HepG2 (cell line): ENCODE data around the gene SEC14L5. TPM values are rescaled to one million over a fixed set of nuclear protein-coding genes. Genes with fewer than 3 reads are reported as not detected.
A peak's percentile ranks its signal among the peaks of the same experiment; 100 is the strongest.

Source experiments
- BORCS8-MEF2B ChIP-seq: sonication (generic); formaldehyde crosslinking; IDR thresholded peaks from 2 replicates; pipeline ENCODE4 v1.8.0; 2022; ENCODE audit warnings: mild to moderate bottlenecking, missing genetic modification reagents
- CCAR2 ChIP-seq: fragments of 200-400 bp; formaldehyde crosslinking; optimal IDR thresholded peaks from 2 replicates; pipeline ENCODE3; 2018; ENCODE audit warnings: low read depth, mild to moderate bottlenecking, low read length, moderate library complexity
- CENPT ChIP-seq: sonication (generic); formaldehyde crosslinking; IDR thresholded peaks from 2 replicates; pipeline ENCODE4 v1.8.0; 2022; ENCODE audit warnings: low read depth, mild to moderate bottlenecking, moderate library complexity, missing genetic modification reagents
- IRX3 ChIP-seq: sonication (generic); formaldehyde crosslinking; IDR thresholded peaks from 2 replicates; pipeline ENCODE4 v1.8.1; 2023; ENCODE audit warnings: mild to moderate bottlenecking, low read depth, missing genetic modification reagents, borderline replicate concordance
- MEIS1 ChIP-seq: sonication (generic); formaldehyde crosslinking; IDR thresholded peaks from 2 replicates; pipeline ENCODE4 v1.9.0; 2021; ENCODE audit warnings: mild to moderate bottlenecking, missing genetic modification reagents, moderate library complexity, borderline replicate concordance
- NFRKB ChIP-seq: fragments of 450-650 bp; IDR thresholded peaks from 2 replicates; pipeline ENCODE4 v1.6.1; 2017
- NR2F6 ChIP-seq, 2 experiments: IDR thresholded peaks; 2 replicates each; pipeline ENCODE4 v1.6.1; 2016; ENCODE audit warnings: antibody characterized with exemption in 1 of 2, mild to moderate bottlenecking in 1 of 2
- NRL ChIP-seq: sonication (generic); formaldehyde crosslinking; IDR thresholded peaks from 2 replicates; pipeline ENCODE4 v1.5.0; 2020; ENCODE audit warnings: missing genetic modification reagents, mild to moderate bottlenecking, moderate library complexity, borderline replicate concordance
- PHF21A ChIP-seq: sonication (generic); formaldehyde crosslinking; IDR thresholded peaks from 2 replicates; pipeline ENCODE4 v1.5.0; 2020; ENCODE audit warnings: mild to moderate bottlenecking, missing genetic modification reagents
- RFX3 ChIP-seq: IDR thresholded peaks from 2 replicates; pipeline ENCODE4 v1.6.1; 2016; ENCODE audit warnings: missing biosample characterization, missing genetic modification reagents
- SATB2 ChIP-seq: sonication (generic); formaldehyde crosslinking; IDR thresholded peaks from 2 replicates; pipeline ENCODE4 v1.5.0; 2020; ENCODE audit warnings: missing genetic modification reagents
- SOX13 ChIP-seq, 3 experiments: fragments of 450-650 bp in 1 of 3; sonication (generic) in 1 of 3; formaldehyde crosslinking in 1 of 3; IDR thresholded peaks in 2 of 3; conservative IDR thresholded peaks in 1 of 3; 2 replicates each; pipeline versions ENCODE4 v1.5.0 to v1.6.1; 2016 to 2020; ENCODE audit warnings: antibody characterized with exemption in 1 of 3, mild to moderate bottlenecking in 1 of 3, missing compliant biosample characterization in 1 of 3, missing genetic modification reagents in 1 of 3, moderate library complexity in 1 of 3
- ZFP36 ChIP-seq: fragments of 150-350 bp; IDR thresholded peaks from 2 replicates; pipeline ENCODE4 v1.6.1; 2018; ENCODE audit warnings: borderline replicate concordance, low read length, low read depth; ENCODE audit not compliant: partially characterized antibody
- ZNF207 ChIP-seq: fragments of 450-650 bp; IDR thresholded peaks from 2 replicates; pipeline ENCODE4 v1.6.1; 2016; ENCODE audit warnings: antibody characterized with exemption, borderline replicate concordance
- ZNF24 ChIP-seq: fragments of 450-650 bp; IDR thresholded peaks from 2 replicates; pipeline ENCODE4 v1.6.1; 2017; ENCODE audit warnings: antibody characterized with exemption, mild to moderate bottlenecking
- ZNF549 ChIP-seq: sonication (generic); formaldehyde crosslinking; IDR thresholded peaks from 2 replicates; pipeline ENCODE4 v1.5.0; 2020; ENCODE audit warnings: missing genetic modification reagents
- ZNF749 ChIP-seq: sonication (generic); formaldehyde crosslinking; IDR thresholded peaks from 2 replicates; pipeline ENCODE4 v1.8.0; 2022; ENCODE audit warnings: mild to moderate bottlenecking, missing genetic modification reagents, moderate library complexity, borderline replicate concordance
- ZNF891 ChIP-seq: sonication (generic); formaldehyde crosslinking; IDR thresholded peaks from 2 replicates; pipeline ENCODE4 v1.5.0; 2020; ENCODE audit warnings: mild to moderate bottlenecking, missing genetic modification reagents
- ZSCAN29 ChIP-seq: sonication (generic); formaldehyde crosslinking; conservative IDR thresholded peaks from 2 replicates; pipeline ENCODE4 v1.4.0; 2020; ENCODE audit warnings: mild to moderate bottlenecking, missing genetic modification reagents
- polyA plus RNA-seq, 8 experiments: library from polyadenylated mRNA; depleted of rRNA in 3 of 8; stranded (reverse) in 7 of 8; unstranded in 1 of 8; fragments of >200 nt; fragmentation: Illumina TruSeq in 4 of 8; extraction: Trizol in 4 of 8; gene quantifications; 2 replicates each; pipeline versions ENCODE4 v1.2.1 to v1.2.3, GENCODE V29; 2011 to 2016; ENCODE audit warnings: low read depth in 4 of 8, missing spikeins in 1 of 8, mixed read lengths in 1 of 8; ENCODE audit not compliant: insufficient read depth in 1 of 8
- total RNA-seq, 5 experiments: library from RNA; depleted of rRNA; stranded (reverse); fragments of >200 nt; fragmentation: Illumina TruSeq; extraction: Trizol; gene quantifications; 2 replicates each; pipeline ENCODE4 v1.2.3, GENCODE V29; 2016; ENCODE audit warnings: low read depth in 1 of 5
- TF ChIP-seq, protein P1 (sequence below): IDR thresholded peaks from 2 replicates; pipeline ENCODE4 v1.6.1; 2018; ENCODE audit warnings: missing genetic modification reagents
- TF ChIP-seq, protein P2 (sequence below), 2 experiments: sonication (generic) in 1 of 2; formaldehyde crosslinking in 1 of 2; IDR thresholded peaks; 2 replicates each; pipeline versions ENCODE4 v1.4.0 to v1.6.1; 2018 to 2020; ENCODE audit warnings: missing genetic modification reagents in 2 of 2, borderline replicate concordance in 1 of 2, low read depth in 1 of 2, mild to moderate bottlenecking in 1 of 2, missing biosample characterization in 1 of 2
- TF ChIP-seq, protein P3 (sequence below): sonication (generic); formaldehyde crosslinking; IDR thresholded peaks from 2 replicates; pipeline ENCODE4 v1.4.0; 2020; ENCODE audit warnings: missing genetic modification reagents, borderline replicate concordance

The SEC14L5 gene
- total and polyA plus RNA-seq, 2 of the 13 experiments (the other 11 are each of a cell fraction or from before 2014, with no cell fraction given): 0.40 to 0.42 TPM

DNA sequence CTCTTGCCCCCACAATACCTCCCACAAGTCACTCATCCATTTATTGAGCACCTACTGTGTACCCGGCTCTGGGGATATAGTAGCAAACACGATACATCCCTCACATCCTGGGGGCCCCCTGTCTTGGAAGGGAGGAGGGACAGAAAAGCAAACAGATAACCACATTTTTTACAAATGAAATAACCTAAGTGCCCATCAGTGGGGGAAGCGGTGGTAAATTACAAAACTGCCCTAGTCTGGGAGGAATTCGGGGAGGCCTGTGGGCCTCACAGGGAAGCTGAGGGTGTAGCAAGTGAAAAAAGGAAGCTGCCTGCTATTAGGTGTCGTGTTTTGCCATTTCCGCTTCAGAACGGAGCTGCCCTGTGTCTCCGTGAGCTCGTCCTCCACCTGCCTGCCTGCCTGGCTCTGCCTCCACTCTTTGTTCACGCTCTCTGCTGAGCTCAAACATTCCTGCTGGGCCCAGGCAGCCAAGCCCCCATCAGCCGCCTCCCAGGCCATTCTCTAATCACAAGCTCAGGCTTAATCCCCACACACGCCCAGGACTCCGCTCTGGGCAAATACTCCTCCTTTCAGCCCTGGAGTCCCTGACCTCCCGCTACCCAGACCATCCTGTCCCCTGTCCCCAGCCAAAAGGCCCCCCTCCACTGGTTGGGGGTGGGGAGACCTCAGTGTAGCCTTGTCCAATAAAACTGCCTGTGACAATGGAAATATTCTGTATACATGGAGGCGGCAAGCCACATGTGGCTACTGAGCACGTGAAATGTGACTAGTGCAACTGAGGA, 10.2 kb upstream of the SEC14L5 start (continued):
- TF ChIP-seq ZNF749 (CRISPR knock-in tag): 0 out of 2 replicates have a peak, but pooled peaks have one; percentile 35
- no peak for TF ChIP-seq CCAR2
- TF ChIP-seq, protein P1, sequence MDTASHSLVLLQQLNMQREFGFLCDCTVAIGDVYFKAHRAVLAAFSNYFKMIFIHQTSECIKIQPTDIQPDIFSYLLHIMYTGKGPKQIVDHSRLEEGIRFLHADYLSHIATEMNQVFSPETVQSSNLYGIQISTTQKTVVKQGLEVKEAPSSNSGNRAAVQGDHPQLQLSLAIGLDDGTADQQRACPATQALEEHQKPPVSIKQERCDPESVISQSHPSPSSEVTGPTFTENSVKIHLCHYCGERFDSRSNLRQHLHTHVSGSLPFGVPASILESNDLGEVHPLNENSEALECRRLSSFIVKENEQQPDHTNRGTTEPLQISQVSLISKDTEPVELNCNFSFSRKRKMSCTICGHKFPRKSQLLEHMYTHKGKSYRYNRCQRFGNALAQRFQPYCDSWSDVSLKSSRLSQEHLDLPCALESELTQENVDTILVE: 0 out of 2 replicates have a peak, but pooled peaks have one; percentile 19
- no peak for TF ChIP-seq RFX3 (CRISPR knock-in tag)
- TF ChIP-seq NRL (CRISPR knock-in tag): peak; percentile 30; the same call in 1 of the 2 replicates
- no peak for TF ChIP-seq ZNF24
- no peak for TF ChIP-seq ZFP36
- TF ChIP-seq NFRKB: no peak
- TF ChIP-seq NR2F6 (IDR thresholded peaks at IDR 0.05): peak; percentile 59
- TF ChIP-seq NR2F6 (CRISPR knock-in tag; IDR thresholded peaks at IDR 0.05): peak; percentile 54; the same call in 1 of the 2 replicates
- TF ChIP-seq ZNF207: no peak
- TF ChIP-seq, protein P2, sequence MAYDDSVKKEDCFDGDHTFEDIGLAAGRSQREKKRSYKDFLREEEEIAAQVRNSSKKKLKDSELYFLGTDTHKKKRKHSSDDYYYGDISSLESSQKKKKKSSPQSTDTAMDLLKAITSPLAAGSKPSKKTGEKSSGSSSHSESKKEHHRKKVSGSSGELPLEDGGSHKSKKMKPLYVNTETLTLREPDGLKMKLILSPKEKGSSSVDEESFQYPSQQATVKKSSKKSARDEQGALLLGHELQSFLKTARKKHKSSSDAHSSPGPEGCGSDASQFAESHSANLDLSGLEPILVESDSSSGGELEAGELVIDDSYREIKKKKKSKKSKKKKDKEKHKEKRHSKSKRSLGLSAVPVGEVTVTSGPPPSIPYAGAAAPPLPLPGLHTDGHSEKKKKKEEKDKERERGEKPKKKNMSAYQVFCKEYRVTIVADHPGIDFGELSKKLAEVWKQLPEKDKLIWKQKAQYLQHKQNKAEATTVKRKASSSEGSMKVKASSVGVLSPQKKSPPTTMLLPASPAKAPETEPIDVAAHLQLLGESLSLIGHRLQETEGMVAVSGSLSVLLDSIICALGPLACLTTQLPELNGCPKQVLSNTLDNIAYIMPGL (CRISPR knock-in tag; IDR thresholded peaks at IDR 0.05; ENCODE audit: borderline replicate concordance in 1 of 2, low read depth in 1 of 2): peak in 1 of 2 experiments; percentile 85; a peak in 3 of 4 replicates
- 0 out of 2 replicates have a peak, but pooled peaks have one; percentile 62 for TF ChIP-seq MEIS1
- TF ChIP-seq ZNF549: no peak
- TF ChIP-seq PHF21A: peak; percentile 94
- TF ChIP-seq IRX3 (CRISPR knock-in tag): no peak
- no peak for TF ChIP-seq BORCS8-MEF2B (CRISPR knock-in tag)
- TF ChIP-seq SATB2: no peak
- peak; percentile 23; the same call in 1 of the 2 replicates for TF ChIP-seq ZNF891
- TF ChIP-seq, protein P3, sequence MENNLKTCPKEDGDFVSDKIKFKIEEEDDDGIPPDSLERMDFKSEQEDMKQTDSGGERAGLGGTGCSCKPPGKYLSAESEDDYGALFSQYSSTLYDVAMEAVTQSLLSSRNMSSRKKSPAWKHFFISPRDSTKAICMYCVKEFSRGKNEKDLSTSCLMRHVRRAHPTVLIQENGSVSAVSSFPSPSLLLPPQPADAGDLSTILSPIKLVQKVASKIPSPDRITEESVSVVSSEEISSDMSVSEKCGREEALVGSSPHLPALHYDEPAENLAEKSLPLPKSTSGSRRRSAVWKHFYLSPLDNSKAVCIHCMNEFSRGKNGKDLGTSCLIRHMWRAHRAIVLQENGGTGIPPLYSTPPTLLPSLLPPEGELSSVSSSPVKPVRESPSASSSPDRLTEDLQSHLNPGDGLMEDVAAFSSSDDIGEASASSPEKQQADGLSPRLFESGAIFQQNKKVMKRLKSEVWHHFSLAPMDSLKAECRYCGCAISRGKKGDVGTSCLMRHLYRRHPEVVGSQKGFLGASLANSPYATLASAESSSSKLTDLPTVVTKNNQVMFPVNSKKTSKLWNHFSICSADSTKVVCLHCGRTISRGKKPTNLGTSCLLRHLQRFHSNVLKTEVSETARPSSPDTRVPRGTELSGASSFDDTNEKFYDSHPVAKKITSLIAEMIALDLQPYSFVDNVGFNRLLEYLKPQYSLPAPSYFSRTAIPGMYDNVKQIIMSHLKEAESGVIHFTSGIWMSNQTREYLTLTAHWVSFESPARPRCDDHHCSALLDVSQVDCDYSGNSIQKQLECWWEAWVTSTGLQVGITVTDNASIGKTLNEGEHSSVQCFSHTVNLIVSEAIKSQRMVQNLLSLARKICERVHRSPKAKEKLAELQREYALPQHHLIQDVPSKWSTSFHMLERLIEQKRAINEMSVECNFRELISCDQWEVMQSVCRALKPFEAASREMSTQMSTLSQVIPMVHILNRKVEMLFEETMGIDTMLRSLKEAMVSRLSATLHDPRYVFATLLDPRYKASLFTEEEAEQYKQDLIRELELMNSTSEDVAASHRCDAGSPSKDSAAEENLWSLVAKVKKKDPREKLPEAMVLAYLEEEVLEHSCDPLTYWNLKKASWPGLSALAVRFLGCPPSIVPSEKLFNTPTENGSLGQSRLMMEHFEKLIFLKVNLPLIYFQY (CRISPR knock-in tag): no peak
- no peak for TF ChIP-seq CENPT
- TF ChIP-seq ZSCAN29 (CRISPR knock-in tag): peak; percentile 75; the same call in 1 of the 2 replicates
- 0 out of 2 replicates have a peak, but pooled peaks have one; percentile 27 for TF ChIP-seq SOX13 (IDR thresholded peaks at IDR 0.05)
- peak in 1 of 2 experiments; percentile 50; a peak in 2 of 4 replicates for TF ChIP-seq SOX13 (CRISPR knock-in tag; conservative IDR thresholded peaks at IDR 0.05 in 1 of 2, IDR thresholded peaks at IDR 0.05 in 1 of 2)
